ENCODE data around the gene TUBA4B.

Gene TUBA4B

DNA sequence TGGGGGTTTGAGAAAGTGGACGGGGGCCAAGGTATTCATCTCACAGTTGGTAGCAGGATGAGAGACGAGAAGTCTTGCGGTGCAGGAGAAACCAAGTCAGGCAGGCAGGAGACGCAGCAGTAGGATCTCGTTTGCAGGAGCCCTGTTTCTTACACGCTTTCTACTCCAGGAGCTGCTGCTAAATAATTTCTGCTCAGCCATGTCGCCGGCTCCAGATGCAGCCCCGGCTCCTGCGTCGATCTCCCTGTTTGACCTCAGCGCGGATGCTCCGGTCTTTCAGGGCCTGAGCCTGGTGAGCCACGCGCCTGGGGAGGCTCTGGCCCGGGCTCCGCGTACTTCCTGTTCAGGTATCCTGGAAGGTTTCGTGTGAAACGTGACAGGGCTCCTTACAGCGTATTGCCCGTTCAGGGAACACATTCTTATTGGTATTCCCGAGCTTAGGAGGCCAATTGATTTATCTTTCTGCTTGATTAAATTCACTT, 22.9 kb upstream of the TUBA4B start:
- Mint-ChIP-seq H3K4me3 (peak overlapping the region; percentile 96), H3K9me3 (no peaks in the 10 kb centered on the region), H3K27ac (peak overlapping the region; percentile 99), H3K4me1 (peaks cover 41% of the 10 kb centered on the region), H3K36me3 (ENCODE audit: low read depth) (peaks cover 50% of the 10 kb centered on the region), H3K27me3 (ENCODE audit: low read depth, poor library complexity) (peaks cover 7% of the 10 kb centered on the region)
- DNase-seq = peak; percentile 61
- TF ChIP-seq, protein P1, sequence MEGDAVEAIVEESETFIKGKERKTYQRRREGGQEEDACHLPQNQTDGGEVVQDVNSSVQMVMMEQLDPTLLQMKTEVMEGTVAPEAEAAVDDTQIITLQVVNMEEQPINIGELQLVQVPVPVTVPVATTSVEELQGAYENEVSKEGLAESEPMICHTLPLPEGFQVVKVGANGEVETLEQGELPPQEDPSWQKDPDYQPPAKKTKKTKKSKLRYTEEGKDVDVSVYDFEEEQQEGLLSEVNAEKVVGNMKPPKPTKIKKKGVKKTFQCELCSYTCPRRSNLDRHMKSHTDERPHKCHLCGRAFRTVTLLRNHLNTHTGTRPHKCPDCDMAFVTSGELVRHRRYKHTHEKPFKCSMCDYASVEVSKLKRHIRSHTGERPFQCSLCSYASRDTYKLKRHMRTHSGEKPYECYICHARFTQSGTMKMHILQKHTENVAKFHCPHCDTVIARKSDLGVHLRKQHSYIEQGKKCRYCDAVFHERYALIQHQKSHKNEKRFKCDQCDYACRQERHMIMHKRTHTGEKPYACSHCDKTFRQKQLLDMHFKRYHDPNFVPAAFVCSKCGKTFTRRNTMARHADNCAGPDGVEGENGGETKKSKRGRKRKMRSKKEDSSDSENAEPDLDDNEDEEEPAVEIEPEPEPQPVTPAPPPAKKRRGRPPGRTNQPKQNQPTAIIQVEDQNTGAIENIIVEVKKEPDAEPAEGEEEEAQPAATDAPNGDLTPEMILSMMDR (IDR thresholded peaks at IDR 0.05) = no peak

DNA sequence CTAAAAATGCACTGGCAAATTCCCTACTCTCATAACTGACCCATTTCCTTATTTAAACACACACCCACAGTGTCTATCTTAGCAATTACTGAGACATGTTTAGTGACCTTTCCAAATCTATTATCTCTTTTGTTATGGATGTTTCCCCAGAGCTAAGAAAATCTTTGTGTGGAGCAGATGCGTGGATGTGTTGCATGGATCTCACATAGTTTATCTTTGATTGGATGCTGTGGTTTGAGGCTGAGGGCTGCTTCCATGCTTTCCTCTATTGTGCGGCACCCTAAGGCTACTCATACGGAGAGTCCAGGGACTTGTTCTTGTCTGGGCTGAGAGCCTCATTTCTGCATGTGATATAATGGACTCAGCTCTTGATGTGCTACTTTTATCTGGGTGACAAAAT, 18.7 kb upstream of the TUBA4B start:
- DNase-seq = no peak
- no peaks in the 10 kb centered on the region for H3K9me3 Mint-ChIP-seq
- H3K36me3 Mint-ChIP-seq (ENCODE audit: low read depth) = peaks cover 55% of the 10 kb centered on the region
- TF ChIP-seq, protein P1 (IDR thresholded peaks at IDR 0.05) = no peak
- H3K4me1 Mint-ChIP-seq = peaks cover 24% of the 10 kb centered on the region
- no peaks in the 10 kb centered on the region for H3K27me3 Mint-ChIP-seq (ENCODE audit: low read depth, poor library complexity)
- no peak overlapping the region for H3K4me3 Mint-ChIP-seq
- H3K27ac Mint-ChIP-seq = no peak overlapping the region

DNA sequence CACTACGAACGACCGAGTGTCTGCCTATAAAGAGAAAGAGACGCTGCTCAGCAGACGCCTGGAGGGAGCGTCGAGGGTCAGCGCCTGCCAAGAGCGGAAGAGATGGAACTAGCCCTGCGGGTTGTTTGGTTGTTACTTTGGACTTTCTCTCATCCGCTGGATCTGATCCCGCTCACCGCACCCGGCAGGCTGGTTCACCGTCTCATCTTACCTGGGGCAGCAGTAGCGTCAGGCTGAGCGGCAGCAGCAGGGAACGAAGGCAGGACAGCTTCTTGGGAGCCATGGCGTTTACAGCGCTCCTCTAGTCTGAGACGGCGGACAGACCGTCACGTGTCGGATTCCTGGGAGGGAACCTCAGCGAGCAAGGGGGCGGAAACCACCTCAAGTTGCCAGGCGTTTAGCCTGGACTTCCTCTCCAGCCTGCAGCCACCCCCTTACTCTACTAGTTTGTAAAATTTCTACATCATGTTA, 9.7 kb upstream of the TUBA4B start:
- Mint-ChIP-seq H3K4me3 (peak overlapping the region; percentile 54), H3K4me1 (peaks cover 41% of the 10 kb centered on the region), H3K27ac (peak overlapping the region; percentile 85), H3K9me3 (no peaks in the 10 kb centered on the region), H3K27me3 (ENCODE audit: low read depth, poor library complexity) (peaks cover 7% of the 10 kb centered on the region), H3K36me3 (ENCODE audit: low read depth) (peaks cover 4% of the 10 kb centered on the region)
- DNase-seq = peak; percentile 19
- TF ChIP-seq, protein P1 (IDR thresholded peaks at IDR 0.05) = no peak

DNA sequence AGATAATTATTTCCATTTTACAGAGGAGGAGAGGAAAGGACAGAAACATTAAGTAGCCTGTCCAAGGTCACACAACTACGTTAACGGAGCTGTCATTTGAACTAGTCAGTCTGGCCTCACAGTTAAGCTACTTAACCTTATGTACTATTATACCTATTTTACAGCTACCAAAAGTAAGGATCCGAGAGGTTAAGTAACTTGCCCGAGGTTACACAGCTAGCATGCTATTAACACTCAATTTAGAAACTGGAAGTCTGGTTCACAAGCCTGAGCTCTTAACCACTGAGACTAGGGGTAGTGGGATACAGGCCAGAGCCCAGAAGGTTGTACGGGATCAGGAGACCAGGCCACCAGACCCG, 8.3 kb upstream of the TUBA4B start:
- H3K36me3 Mint-ChIP-seq (ENCODE audit: low read depth) = peaks cover 8% of the 10 kb centered on the region
- peaks cover 5% of the 10 kb centered on the region for H3K27me3 Mint-ChIP-seq (ENCODE audit: low read depth, poor library complexity)
- DNase-seq = no peak
- H3K27ac Mint-ChIP-seq = peak overlapping the region; percentile 79
- TF ChIP-seq, protein P1 (IDR thresholded peaks at IDR 0.05) = no peak
- H3K4me1 Mint-ChIP-seq = peaks cover 55% of the 10 kb centered on the region
- H3K4me3 Mint-ChIP-seq = peak overlapping the region; percentile 96
- no peaks in the 10 kb centered on the region for H3K9me3 Mint-ChIP-seq

DNA sequence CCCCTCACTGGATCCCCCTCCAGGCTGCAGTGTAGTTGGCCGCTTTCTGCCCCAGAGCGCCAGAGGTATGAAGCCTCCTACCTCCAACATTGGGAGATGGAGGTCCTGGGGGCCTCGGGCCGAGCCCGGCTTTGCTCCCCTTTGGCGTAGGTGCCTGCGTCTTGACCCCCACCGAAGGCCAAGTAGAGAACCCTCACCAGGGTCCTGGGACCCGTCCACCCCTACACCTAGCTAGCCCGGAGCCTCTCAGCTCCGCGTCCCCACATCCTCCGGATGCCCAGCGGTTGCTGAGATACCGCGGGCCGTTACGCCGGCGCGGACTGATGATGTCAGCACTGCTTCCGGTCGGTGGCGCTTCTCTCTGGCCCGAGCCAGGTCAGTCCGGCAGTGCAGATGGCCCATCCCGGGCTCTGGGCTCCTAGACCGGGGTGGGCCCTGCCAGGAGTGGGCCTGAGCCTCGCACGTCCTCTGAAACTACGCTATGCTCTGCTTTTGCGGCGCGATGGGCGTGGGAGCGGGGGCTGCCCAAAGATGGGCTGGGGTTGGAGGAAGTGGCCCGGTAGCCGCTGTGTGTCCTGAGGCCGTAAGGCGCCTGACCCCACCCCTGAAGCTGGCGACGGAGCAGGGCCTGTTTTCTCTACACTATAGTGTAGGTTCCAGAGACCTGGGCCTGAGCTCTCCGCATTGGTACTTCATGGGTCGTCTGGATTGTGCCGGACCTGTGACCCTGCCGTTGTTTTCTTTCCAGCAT, 7.7 kb upstream of the TUBA4B start, which contains the start of the genes GLB1L and STK16:
Gene GLB1L (minus strand): TSS at position 297 of the 751 bp plus-strand sequence. CDS start 1,871 bp downstream, outside the sequence.
Gene STK16 (plus strand): TSS at position 332 of the 751 bp plus-strand sequence. CDS start 521 bp downstream, outside the sequence.
- H3K9me3 Mint-ChIP-seq = no peaks in the 10 kb centered on the region
- peaks cover 8% of the 10 kb centered on the region for H3K27me3 Mint-ChIP-seq (ENCODE audit: low read depth, poor library complexity)
- H3K4me3 Mint-ChIP-seq = peak within 1 kb of the TSS; percentile 96
- peaks cover 8% of the 10 kb centered on the region for H3K36me3 Mint-ChIP-seq (ENCODE audit: low read depth)
- TF ChIP-seq, protein P1 (IDR thresholded peaks at IDR 0.05) = no peak
- H3K4me1 Mint-ChIP-seq = peaks cover 58% of the 10 kb centered on the region
- peak; percentile 96 for DNase-seq
- peak within 1 kb of the TSS; percentile 98 for H3K27ac Mint-ChIP-seq

Data from nephron progenitor cell (in vitro differentiated cells).